Lower lobe of right lung (tissue), 2 donors: Measurements from ENCODE around the gene CD248. TPM values are rescaled to one million over a fixed set of nuclear protein-coding genes. Genes with fewer than 3 reads are reported as not detected.

Source experiments
- ATAC-seq, 2 donors: fragments of 200-7000 bp; cut with Tn5 transposase; one replicate each; pipeline ENCODE4 v1.9.1; 2020 to 2022; ENCODE audit warnings: mild to moderate bottlenecking in 2 of 2, moderate library complexity in 2 of 2
- DNase-seq: peaks from one replicate; pipeline ENCODE4 v3.0.0-alpha.2; 2020
- H3K27ac ChIP-seq: fragments of 200-600 bp; one replicate; pipeline ENCODE4 v1.8.0; 2022
- H3K27me3 ChIP-seq: fragments of 200-600 bp; one replicate; pipeline ENCODE4 v1.8.0; 2022; ENCODE audit warnings: low read depth
- H3K36me3 ChIP-seq: fragments of 200-600 bp; one replicate; pipeline ENCODE4 v1.8.0; 2022; ENCODE audit warnings: mild to moderate bottlenecking
- H3K4me1 ChIP-seq: fragments of 200-600 bp; one replicate; pipeline ENCODE4 v1.8.0; 2022
- H3K4me3 ChIP-seq: fragments of 200-600 bp; one replicate; pipeline ENCODE4 v1.8.0; 2022; ENCODE audit warnings: mild to moderate bottlenecking
- H3K9me3 ChIP-seq: fragments of 200-600 bp; one replicate; pipeline ENCODE4 v1.8.0; 2022
- intact Hi-C: fragments of 100-400 bp; cut with DNase I; formaldehyde crosslinking; loops from one replicate; pipeline ENCODE4 v1.11.0; 2022
- total RNA-seq: library from RNA; stranded (reverse); fragmentation: NEBNext Ultra II Directional; extraction: Animal tissue kit (Norgen Biotek cat#: 25700); gene quantifications from one replicate; pipeline ENCODE4 v1.2.1, GENCODE V29; 2021
- TF ChIP-seq, protein P1 (sequence below): fragments of 200-600 bp; IDR thresholded peaks from one replicate; pipeline ENCODE4 v1.8.0; 2022; ENCODE audit warnings: antibody characterized with exemption, mild to moderate bottlenecking
- donor health status: DM: no; HTN: yes; CAD: no; lungs with severe emphysema.

CD248 gene
- total RNA-seq, 1 donor from 2014 or later = 28.7 TPM

DNA sequence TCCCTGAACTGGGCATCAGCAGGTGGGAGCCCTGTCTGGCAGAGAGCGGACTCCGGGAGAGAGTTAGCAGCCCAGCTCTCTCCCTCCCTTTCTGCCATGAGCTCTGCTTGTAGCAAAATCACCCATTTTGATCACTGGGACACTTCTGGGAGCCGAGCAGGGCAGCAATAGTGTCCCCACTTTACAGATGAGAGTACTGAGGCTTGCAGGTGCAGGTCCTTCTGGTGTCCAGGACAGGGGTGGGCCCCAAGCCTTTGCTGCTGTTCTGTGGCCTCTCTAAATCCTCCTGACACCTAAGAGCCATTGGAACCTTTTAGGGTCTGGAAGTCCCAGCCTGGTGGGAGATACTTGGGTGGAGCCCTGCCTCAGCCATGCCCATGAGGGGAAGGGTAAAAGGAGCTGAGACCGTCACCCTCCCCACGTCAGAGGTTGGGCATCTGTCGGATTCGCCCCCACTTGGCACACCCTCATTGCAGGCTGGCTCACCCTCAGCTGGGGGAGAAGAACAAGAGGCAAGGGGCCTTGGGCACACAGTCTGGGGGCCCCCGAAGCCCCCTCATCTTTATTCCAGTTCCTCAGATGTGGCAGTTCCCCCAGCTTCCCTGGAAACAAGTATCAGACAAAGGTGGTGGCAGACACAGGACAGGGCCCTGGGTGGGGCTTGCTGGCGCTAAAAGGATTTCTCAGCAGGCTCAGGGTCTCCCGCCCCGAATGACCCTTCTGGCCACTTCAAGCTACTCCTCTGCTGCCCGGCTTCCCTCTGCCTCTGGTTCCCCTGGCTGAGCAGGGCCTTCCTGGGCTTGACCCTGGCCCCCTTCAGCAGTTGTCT lies 14.9 kb upstream of the CD248 start:
- no peak overlapping the region for H3K27ac ChIP-seq
- H3K4me1 ChIP-seq = peaks cover 43% of the 10 kb centered on the region
- H3K4me3 ChIP-seq = no peak overlapping the region
- peaks cover 18% of the 10 kb centered on the region for H3K36me3 ChIP-seq
- intact Hi-C loops = no loop called here
- no peaks in the 10 kb centered on the region for H3K9me3 ChIP-seq
- DNase-seq = peak; percentile 30
- TF ChIP-seq, protein P1, sequence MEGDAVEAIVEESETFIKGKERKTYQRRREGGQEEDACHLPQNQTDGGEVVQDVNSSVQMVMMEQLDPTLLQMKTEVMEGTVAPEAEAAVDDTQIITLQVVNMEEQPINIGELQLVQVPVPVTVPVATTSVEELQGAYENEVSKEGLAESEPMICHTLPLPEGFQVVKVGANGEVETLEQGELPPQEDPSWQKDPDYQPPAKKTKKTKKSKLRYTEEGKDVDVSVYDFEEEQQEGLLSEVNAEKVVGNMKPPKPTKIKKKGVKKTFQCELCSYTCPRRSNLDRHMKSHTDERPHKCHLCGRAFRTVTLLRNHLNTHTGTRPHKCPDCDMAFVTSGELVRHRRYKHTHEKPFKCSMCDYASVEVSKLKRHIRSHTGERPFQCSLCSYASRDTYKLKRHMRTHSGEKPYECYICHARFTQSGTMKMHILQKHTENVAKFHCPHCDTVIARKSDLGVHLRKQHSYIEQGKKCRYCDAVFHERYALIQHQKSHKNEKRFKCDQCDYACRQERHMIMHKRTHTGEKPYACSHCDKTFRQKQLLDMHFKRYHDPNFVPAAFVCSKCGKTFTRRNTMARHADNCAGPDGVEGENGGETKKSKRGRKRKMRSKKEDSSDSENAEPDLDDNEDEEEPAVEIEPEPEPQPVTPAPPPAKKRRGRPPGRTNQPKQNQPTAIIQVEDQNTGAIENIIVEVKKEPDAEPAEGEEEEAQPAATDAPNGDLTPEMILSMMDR = no peak
- no peaks in the 10 kb centered on the region for H3K27me3 ChIP-seq
- ATAC-seq = no peak

DNA sequence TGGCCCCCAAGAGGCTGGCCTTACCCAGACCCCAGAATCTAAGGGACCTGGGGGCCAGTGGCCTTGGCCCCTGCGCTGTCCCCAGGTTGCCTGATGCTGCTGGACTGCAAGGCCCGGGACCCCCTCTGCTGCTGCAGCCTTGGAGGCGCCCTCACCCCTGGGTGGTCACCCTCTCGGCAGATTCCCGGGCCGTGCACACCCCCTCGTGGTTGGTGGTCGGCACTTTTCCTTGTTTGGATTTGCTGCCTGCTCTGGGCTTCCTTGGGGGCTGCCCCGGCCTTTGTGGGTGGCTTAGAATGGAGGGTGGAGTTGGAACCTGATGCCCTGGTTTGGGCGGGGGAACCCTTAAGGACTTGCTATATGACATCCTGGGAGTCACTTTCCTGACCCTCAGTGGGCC lies 14.1 kb upstream of the CD248 start:
- intact Hi-C loops = no loop called here
- peaks cover 18% of the 10 kb centered on the region for H3K36me3 ChIP-seq
- H3K27me3 ChIP-seq = no peaks in the 10 kb centered on the region
- H3K4me3 ChIP-seq = no peak overlapping the region
- ATAC-seq (no peak), DNase-seq (peak; percentile 36)
- peaks cover 41% of the 10 kb centered on the region for H3K4me1 ChIP-seq
- H3K27ac ChIP-seq = no peak overlapping the region
- no peaks in the 10 kb centered on the region for H3K9me3 ChIP-seq
- TF ChIP-seq, protein P1 = no peak

DNA sequence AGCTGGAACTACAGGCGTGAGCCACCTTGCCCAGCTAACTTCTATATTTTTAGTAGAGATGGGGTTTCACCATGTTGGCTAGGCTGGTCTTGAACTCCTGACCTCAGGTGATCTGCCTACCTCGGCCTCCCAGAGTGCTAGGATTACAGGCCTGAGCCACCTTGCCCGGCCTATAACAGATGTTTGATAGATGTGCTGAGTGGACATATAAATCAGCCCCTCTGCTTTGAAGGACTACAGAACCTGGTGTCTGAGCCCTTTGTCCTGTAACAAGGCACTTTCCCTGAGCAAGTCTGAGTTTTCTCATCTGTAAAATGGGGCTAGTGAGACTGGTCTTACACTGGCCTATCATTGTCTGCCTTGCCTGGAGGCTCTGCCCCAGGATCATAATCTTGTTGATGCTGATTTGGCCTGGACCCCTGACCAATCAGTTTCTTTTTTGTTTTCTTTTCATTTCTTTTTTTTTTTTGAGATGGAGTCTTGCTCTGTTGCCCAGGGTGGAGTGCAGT lies 12.4 kb upstream of the CD248 start:
- H3K27ac ChIP-seq = no peak overlapping the region
- no peak for DNase-seq
- H3K9me3 ChIP-seq = no peaks in the 10 kb centered on the region
- intact Hi-C loops = no loop called here
- H3K4me3 ChIP-seq = no peak overlapping the region
- ATAC-seq = no peak
- H3K27me3 ChIP-seq = no peaks in the 10 kb centered on the region
- TF ChIP-seq, protein P1 = no peak
- peaks cover 18% of the 10 kb centered on the region for H3K36me3 ChIP-seq
- peaks cover 26% of the 10 kb centered on the region for H3K4me1 ChIP-seq

DNA sequence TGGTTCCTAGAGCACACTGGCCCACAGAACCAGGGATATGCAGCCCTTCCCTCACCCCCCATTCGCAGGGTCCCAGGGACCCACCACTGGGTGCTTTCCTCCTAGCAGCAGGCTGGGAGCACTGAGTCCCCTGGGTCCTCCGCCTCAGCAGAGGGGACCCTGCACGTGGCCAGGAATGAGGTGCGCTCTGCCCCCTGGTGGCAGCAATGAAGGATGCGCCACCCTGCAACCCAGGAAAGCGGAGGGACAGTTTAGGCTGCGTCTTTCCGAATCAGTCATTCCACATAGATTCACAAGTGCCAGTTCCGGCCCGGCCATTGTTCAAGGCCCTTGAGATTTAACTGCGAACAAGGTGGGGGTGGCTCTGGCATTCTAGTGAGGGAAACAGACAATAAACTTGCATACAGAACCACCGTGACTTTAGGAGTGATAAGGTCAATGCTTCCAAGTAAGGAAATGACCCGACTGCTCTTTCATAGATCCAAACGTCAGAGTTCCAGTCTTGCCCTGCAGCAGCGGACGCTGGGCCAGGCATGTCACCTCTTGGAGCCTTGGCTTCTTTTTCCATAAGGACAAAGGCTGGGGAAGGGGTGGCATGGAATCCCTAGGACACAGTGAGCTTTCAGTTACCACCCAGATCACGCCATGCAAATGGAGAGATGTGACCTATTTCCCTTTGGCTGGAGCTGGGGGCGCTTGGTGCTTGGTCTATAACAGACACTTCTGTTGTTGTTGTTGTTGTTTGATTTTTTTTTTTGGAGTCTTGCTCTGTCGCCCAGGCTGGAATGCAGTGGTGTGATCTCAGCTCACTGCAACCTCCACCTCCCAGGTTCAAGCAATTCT lies 11.7 kb upstream of the CD248 start:
- no peaks in the 10 kb centered on the region for H3K9me3 ChIP-seq
- ATAC-seq = peak; percentile 88 to 90
- TF ChIP-seq, protein P1 = peak; percentile 98
- peaks cover 14% of the 10 kb centered on the region for H3K36me3 ChIP-seq
- H3K27ac ChIP-seq = peak overlapping the region; percentile 20
- DNase-seq = peak; percentile 83
- intact Hi-C loops = no loop called here
- H3K4me1 ChIP-seq = peaks cover 26% of the 10 kb centered on the region
- no peak overlapping the region for H3K4me3 ChIP-seq
- H3K27me3 ChIP-seq = no peaks in the 10 kb centered on the region

DNA sequence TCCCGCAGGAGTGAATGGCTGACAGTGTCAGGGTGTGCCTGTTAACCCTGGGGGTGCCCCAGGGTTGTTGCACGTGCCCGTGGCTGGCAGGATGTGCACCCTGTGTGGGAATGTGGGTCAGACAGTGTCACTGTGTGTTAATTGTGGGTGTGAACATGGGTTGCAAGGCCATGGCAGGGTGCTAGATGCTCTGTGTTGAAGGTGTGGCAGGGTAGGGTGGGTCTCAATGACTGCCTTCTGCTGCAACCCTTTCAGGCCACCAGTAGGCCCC lies 11.1 kb upstream of the CD248 start:
- no peak overlapping the region for H3K4me3 ChIP-seq
- intact Hi-C loops = no loop called here
- H3K27ac ChIP-seq = peak overlapping the region; percentile 20
- peaks cover 8% of the 10 kb centered on the region for H3K36me3 ChIP-seq
- H3K9me3 ChIP-seq = no peaks in the 10 kb centered on the region
- no peaks in the 10 kb centered on the region for H3K27me3 ChIP-seq
- DNase-seq (no peak), ATAC-seq (peak in 1 of 2 donors; percentile 2)
- TF ChIP-seq, protein P1 = no peak
- H3K4me1 ChIP-seq = peaks cover 26% of the 10 kb centered on the region
